ENCODE results near the gene SPG11.
"Not testable (repeated sequence)": the region's sequence is repeated elsewhere in the genome, so short reads cannot be mapped to it uniquely, and the experiment has no call there.

SPG11 gene, protein sequence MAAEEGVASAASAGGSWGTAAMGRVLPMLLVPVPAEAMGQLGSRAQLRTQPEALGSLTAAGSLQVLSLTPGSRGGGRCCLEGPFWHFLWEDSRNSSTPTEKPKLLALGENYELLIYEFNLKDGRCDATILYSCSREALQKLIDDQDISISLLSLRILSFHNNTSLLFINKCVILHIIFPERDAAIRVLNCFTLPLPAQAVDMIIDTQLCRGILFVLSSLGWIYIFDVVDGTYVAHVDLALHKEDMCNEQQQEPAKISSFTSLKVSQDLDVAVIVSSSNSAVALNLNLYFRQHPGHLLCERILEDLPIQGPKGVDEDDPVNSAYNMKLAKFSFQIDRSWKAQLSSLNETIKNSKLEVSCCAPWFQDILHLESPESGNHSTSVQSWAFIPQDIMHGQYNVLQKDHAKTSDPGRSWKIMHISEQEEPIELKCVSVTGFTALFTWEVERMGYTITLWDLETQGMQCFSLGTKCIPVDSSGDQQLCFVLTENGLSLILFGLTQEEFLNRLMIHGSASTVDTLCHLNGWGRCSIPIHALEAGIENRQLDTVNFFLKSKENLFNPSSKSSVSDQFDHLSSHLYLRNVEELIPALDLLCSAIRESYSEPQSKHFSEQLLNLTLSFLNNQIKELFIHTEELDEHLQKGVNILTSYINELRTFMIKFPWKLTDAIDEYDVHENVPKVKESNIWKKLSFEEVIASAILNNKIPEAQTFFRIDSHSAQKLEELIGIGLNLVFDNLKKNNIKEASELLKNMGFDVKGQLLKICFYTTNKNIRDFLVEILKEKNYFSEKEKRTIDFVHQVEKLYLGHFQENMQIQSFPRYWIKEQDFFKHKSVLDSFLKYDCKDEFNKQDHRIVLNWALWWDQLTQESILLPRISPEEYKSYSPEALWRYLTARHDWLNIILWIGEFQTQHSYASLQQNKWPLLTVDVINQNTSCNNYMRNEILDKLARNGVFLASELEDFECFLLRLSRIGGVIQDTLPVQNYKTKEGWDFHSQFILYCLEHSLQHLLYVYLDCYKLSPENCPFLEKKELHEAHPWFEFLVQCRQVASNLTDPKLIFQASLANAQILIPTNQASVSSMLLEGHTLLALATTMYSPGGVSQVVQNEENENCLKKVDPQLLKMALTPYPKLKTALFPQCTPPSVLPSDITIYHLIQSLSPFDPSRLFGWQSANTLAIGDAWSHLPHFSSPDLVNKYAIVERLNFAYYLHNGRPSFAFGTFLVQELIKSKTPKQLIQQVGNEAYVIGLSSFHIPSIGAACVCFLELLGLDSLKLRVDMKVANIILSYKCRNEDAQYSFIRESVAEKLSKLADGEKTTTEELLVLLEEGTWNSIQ (N-terminal part only)

GRCh38 chr15:44663410-44664308, at the start of gene SPG11:
Gene SPG11 (minus strand): TSS chr15:44663662. CDS start chr15:44663647, 15 bp downstream.
- DNase-seq: peak; percentile 98
- peak; percentile 91 for ATAC-seq

DNA sequence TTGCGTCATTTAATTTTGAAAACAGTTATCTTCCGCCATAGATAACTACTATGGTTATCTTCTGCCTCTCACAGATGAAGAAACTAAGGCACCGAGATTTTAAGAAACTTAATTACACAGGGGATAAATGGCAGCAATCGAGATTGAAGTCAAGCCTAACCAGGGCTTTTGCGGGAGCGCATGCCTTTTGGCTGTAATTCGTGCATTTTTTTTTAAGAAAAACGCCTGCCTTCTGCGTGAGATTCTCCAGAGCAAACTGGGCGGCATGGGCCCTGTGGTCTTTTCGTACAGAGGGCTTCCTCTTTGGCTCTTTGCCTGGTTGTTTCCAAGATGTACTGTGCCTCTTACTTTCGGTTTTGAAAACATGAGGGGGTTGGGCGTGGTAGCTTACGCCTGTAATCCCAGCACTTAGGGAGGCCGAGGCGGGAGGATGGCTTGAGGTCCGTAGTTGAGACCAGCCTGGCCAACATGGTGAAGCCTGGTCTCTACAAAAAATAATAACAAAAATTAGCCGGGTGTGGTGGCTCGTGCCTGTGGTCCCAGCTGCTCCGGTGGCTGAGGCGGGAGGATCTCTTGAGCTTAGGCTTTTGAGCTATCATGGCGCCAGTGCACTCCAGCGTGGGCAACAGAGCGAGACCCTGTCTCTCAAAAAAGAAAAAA, 49.0 kb upstream of the SPG11 start:
- ATAC-seq (peak; percentile 37), DNase-seq (peak; percentile 64)

- DNase-seq: peak; percentile 61
- ATAC-seq: peak; percentile 38
Measured at GRCh38 chr15:44711743-44712345, 48.4 kb upstream of the SPG11 start.

GRCh38 chr15:44711096-44711742, 47.8 kb upstream of the SPG11 start, which contains the start of the genes B2M and PATL2:
Gene B2M (plus strand): TSS chr15:44711517. CDS start chr15:44711547, 30 bp downstream.
Gene PATL2 (minus strand): TSS chr15:44711323. CDS start chr15:44676490, 34,833 bp downstream.
- ATAC-seq (peak; percentile 93), DNase-seq (peak; percentile 93)

DNA sequence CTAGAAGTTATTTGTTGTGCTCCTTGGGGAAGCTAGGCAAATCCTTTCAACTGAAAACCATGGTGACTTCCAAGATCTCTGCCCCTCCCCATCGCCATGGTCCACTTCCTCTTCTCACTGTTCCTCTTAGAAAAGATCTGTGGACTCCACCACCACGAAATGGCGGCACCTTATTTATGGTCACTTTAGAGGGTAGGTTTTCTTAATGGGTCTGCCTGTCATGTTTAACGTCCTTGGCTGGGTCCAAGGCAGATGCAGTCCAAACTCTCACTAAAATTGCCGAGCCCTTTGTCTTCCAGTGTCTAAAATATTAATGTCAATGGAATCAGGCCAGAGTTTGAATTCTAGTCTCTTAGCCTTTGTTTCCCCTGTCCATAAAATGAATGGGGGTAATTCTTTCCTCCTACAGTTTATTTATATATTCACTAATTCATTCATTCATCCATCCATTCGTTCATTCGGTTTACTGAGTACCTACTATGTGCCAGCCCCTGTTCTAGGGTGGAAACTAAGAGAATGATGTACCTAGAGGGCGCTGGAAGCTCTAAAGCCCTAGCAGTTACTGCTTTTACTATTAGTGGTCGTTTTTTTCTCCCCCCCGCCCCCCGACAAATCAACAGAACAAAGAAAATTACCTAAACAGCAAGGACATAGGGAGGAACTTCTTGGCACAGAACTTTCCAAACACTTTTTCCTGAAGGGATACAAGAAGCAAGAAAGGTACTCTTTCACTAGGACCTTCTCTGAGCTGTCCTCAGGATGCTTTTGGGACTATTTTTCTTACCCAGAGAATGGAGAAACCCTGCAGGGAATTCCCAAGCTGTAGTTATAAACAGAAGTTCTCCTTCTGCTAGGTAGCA, 47.0 kb upstream of the SPG11 start:
- ATAC-seq: no peak
- DNase-seq: peak; percentile 57

- DNase-seq: no peak
- no peak for ATAC-seq
Measured at GRCh38 chr15:44706946-44707636, 43.6 kb upstream of the SPG11 start.

DNA sequence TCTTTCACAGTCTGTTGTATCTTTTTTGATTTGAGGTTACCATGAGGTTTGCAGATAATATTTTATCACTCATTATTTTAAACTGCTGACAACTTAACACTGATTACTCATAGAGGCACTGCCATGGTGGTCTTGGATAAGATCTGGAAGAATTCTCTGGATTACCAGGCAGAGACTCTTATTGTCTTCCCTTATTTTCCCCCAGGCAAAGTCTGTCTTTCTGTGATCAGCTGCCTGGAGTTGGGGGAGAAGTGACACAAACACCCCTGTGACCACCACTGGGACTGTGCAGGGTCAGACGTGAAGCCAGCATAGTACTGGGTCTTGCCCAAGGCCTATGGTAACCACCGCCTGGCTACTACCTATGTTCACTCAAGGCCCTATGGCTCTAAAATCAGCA, 42.9 kb upstream of the SPG11 start:
- ATAC-seq (no peak), DNase-seq (no peak)

DNA sequence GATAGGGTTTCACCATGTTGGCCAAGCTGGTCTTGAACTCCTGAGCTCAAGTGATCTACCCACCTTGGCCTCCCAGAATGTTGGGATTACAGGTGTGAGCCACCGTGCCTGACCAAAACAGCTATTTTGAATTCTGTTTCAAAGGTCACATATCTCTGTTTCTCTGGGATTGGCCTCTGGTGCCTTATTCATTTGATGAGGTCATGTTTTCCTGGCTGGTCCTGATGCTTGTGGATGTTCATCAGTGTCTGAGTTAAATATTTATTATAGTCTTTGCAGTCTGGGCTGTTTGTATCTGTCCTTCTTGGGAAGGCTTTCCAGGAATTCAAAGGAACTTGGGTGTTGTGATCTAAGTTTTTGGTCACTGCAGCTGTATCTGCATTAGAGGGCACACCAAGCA, 42.5 kb upstream of the SPG11 start:
- DNase-seq (no peak), ATAC-seq (no peak)

DNA sequence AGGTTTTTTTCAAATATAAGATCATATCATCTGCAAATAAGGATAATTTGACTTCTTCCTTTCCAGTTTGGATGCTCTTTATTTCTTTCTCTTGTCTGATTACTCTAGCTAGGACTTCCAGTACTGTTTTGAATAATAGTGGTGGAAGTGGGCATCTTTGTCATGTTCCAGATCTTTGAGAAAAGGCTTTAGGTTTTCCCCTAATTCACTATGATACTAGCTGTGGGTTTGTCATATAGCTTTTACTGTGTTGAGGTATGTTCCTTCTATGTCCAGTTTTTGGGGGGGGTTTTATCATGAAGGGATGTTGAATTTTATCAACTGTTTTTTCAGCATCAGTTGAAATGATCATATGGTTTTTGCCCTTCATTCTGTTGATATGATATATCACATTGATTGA, 37.2 kb upstream of the SPG11 start:
- ATAC-seq: peak; percentile 73
- DNase-seq: not testable (repeated sequence)

- no peak for DNase-seq
- ATAC-seq: no peak
Measured at GRCh38 chr15:44698641-44699040, 35.2 kb upstream of the SPG11 start.

GRCh38 chr15:44697014-44697413, 33.6 kb upstream of the SPG11 start:
- no peak for ATAC-seq

GRCh38 chr15:44695294-44695693, 31.8 kb upstream of the SPG11 start:
- DNase-seq (no peak), ATAC-seq (no peak)

More at GRCh38 chr15:44697014-44697413, 33.6 kb upstream of the SPG11 start:
- no peak for DNase-seq

DNA sequence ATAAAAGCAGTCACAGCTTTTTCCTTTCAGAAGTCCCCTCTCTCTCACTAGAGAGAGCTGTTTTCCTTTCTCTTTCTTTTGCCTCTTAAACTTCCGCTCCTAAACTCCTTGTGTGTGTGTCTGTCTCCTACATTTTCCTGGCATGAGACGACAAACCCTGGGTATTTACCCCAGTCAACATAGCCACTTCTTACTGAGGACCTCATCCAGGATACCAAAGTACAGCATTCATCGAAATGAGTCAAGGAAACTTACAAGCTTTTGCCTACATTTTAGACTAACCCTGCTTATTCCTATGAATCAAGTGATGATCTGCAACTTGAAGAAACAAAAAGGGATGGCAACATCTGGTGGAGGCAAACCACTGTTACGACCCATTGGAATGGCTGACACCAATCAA, 31.0 kb upstream of the SPG11 start:
- DNase-seq: no peak
- no peak for ATAC-seq

- ATAC-seq: no peak
- DNase-seq: no peak
Measured at GRCh38 chr15:44692659-44693058, 29.2 kb upstream of the SPG11 start.

DNA sequence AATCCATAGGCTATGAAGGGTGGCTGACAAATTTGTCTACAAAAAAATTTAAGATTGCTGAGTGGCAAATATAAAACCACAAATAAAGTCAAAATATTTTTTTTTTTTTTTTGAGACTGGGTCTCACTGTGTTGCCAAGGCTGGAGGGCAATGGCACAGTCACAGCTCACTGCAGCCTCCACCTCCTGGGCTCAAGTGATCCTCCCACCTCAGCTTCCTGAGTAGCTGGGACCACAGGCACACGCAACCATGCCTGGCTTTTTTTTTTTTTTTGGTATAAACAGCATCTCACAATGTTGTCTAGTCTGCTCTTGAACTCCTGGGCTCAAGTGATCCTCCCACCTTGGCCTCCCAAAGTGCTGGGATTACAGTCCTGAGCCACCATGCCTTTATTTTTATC, 26.8 kb upstream of the SPG11 start:
- DNase-seq, ATAC-seq: not testable (repeated sequence)

GRCh38 chr15:44689318-44689717, 25.9 kb upstream of the SPG11 start:
- ATAC-seq, DNase-seq: not testable (repeated sequence)

DNA sequence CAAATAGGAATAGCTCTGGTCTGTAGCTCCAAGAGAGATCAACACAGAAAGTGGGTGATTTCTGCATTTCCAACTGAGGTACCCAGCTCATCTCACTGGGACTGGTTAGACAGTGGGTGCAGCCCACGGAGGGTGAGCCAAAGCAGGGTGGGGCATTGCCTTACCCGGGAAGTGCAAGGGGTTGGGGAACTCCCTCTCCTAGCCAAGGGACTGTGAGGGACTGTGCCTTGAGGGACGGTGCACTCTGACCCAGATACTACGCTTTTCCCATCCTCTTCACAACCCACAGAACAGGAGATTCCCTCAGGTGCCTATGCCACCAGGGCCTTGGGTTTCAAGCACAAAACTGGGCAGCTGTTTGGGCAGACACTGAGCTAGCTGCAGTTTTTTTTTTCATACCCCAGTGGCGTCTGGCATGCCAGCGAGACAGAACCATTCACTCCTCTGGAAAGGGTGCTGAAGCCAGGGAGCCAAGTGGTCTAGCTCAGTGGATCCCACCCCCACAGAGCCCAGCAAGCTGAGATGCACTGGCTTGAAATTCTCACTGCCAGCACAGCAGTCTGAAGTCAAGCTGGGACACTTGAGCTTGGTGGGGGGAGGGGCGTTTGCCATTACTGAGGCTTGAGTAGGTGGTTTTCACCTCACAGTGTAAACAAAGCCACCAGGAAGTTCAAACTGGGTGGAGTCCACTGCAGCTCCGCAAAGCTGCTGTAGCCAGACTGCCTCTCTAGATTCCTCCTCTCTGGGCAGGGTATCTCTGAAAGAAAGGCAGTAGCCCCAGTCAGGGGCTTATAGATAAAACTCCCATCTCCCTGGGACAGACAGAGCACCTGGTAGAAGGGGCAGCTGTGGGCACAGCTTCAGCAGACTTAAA, 19.6 kb upstream of the SPG11 start:
- peak; percentile 71 for ATAC-seq
- peak; percentile 81 for DNase-seq
